Heart left ventricle (tissue), 16 donors: ENCODE data around the gene WDR6. TPM values are rescaled to one million over a fixed set of nuclear protein-coding genes. Genes with fewer than 3 reads are reported as not detected.

Experiments
- ATAC-seq, 4 donors: fragments of 200-7000 bp; cut with Tn5 transposase; one replicate each; pipeline ENCODE4 v1.9.1; 2020 to 2022; ENCODE audit warnings: moderate library complexity in 4 of 4, mild to moderate bottlenecking in 3 of 4, moderate number of reproducible peaks in 1 of 4
- DNase-seq, 5 donors: peaks; one replicate each; pipeline ENCODE4 v3.0.0-alpha.2; 2020
- H3K27ac ChIP-seq, 12 donors: fragments of 200-600 bp; sonication (generic) in 4 of 12; one replicate each; pipeline versions ENCODE4 v1.5.0 to v1.8.0; 2016 to 2022; ENCODE audit warnings: mild to moderate bottlenecking in 2 of 12
- H3K27me3 ChIP-seq, 9 donors: fragments of 200-600 bp; sonication (generic) in 2 of 9; one replicate each; pipeline versions ENCODE4 v1.5.1 to v1.8.0; 2016 to 2022; ENCODE audit warnings: mild to moderate bottlenecking in 3 of 9
- H3K36me3 ChIP-seq, 9 donors: fragments of 200-600 bp; sonication (generic) in 2 of 9; one replicate each; pipeline versions ENCODE4 v1.5.0 to v1.8.0; 2018 to 2022; ENCODE audit warnings: mild to moderate bottlenecking in 2 of 9
- H3K4me1 ChIP-seq, 12 donors: fragments of 200-600 bp; sonication (generic) in 4 of 12; one replicate each; pipeline versions ENCODE4 v1.5.0 to v1.8.0; 2016 to 2022; ENCODE audit warnings: mild to moderate bottlenecking in 3 of 12
- H3K4me3 ChIP-seq, 12 donors: fragments of 200-600 bp; sonication (generic) in 4 of 12; one replicate each; pipeline versions ENCODE4 v1.5.0 to v1.8.0; 2017 to 2022; ENCODE audit warnings: mild to moderate bottlenecking in 9 of 12, moderate library complexity in 4 of 12
- H3K9me3 ChIP-seq, 12 donors: fragments of 200-600 bp; sonication (generic) in 4 of 12; one replicate each; pipeline versions ENCODE4 v1.5.0 to v1.8.0; 2016 to 2022; ENCODE audit warnings: mild to moderate bottlenecking in 1 of 12
- CTCF ChIP-seq, 12 donors: fragments of 200-600 bp; sonication (generic) in 4 of 12; IDR thresholded peaks; one replicate each; pipeline versions ENCODE4 v1.5.0 to v1.8.0; 2018 to 2022; ENCODE audit warnings: antibody characterized with exemption in 12 of 12, mild to moderate bottlenecking in 5 of 12
- POLR2A ChIP-seq, 2 donors: fragments of 450-650 bp; IDR thresholded peaks; one replicate each; pipeline ENCODE4 v1.6.1; 2017; ENCODE audit warnings: antibody characterized with exemption in 2 of 2, mild to moderate bottlenecking in 2 of 2, moderate library complexity in 2 of 2
- WGBS, 4 donors: extraction: QIAGEN DNeasy Blood & Tissue Kit in 2 of 4; methylation state at CpG; one replicate each; pipeline versions ENCODE4 v1.1.5 to v1.1.7; 2013 to 2018; 5-methylcytosine and 5-hydroxymethylcytosine counted together
- intact Hi-C, 10 donors: fragments of 100-400 bp; cut with DNase I; formaldehyde crosslinking; loops; one replicate each; pipeline versions ENCODE4 v1.11.1 to v1.14.2; 2022
- polyA plus RNA-seq, 2 donors: library from polyadenylated mRNA; stranded (reverse); fragments of 200-250 nt; gene quantifications; one replicate each; pipeline ENCODE4 v1.2.3, GENCODE V29; 2013
- total RNA-seq, 9 donors: library from RNA; depleted of rRNA in 2 of 9; stranded (reverse); fragments of >200 nt in 2 of 9; fragmentation: NEBNext Ultra II Directional in 3 of 9; extraction: Animal tissue kit (Norgen Biotek cat#: 25700) in 3 of 9; gene quantifications; one replicate each; pipeline versions ENCODE4 v1.1.0 to v1.2.4, GENCODE V29; 2016 to 2023
- donor health status: ischemic (EF 13 %, LVEDD 7.1; RV severe dilation, severe dysfunction).
- donor health status: healthy with polysubstance abuse.
- donor health status: DM: no; HTN: yes; CAD: no.
- donor health status: DM: no; HTN: no; CAD: no.
- donor health status: ischemic (EF 25% LVEDD 6.9; RV normal size, moderate dysfunction).
- donor health status: ischemic (EF 25% LVEDD 5.7; RV mildly dilated, moderate dysfunction).
- donor health status: healthy.
- donor health status: DM: yes; HTN: yes; CAD: no.
- donor health status: ischemic (EF 35%, LVEDD 5.7; RV mildly dilated, moderate dysfunction).
- donor health status: nonischemic (EF 11% LVEDD 7.7; RV severe dilation, severe dysfunction).
- donor health status: DM: yes; HTN: yes; CAD: no.
- donor health status: PGD.
- donor health status: ischemic (EF 29% LVEDD 5.4; RV normal size, mild dysfunction).
- donor health status: nonischemic (EF 23%, LVEDD 6.1; RV moderate dilation, normal function).

The WDR6 gene
- total and polyA plus RNA-seq, 11 donors, result 56.2 to 91.2 (median 77.9) TPM

GRCh38 chr3:49019941-49020329, 12.7 kb downstream of the WDR6 start:
- ATAC-seq (no peak), DNase-seq (peak in 1 of 5 donors; percentile 18)
- peak overlapping the region in 11 of 12 donors; percentile 76 to 100 (median 95) for H3K4me3 ChIP-seq
- intact Hi-C loops, result loop anchor here in 2 of 10 donors (2.0 to 10.0 kb wide), 2 partner anchors 31 to 75 kb away; partner anchors contain the start of gene QRICH1 (in 1 of the 2)
- no peaks in the 10 kb centered on the region for H3K9me3 ChIP-seq
- H3K4me1 ChIP-seq, result peaks cover 0 to 60% (median 37%) of the 10 kb centered on the region in 12 donors
- 42 to 57% (median 53%) methylated on average over 12 of the region's 12 CpGs for WGBS, 4 donors
- no peak for TF ChIP-seq POLR2A (IDR thresholded peaks at IDR 0.05)
- no peak for TF ChIP-seq CTCF (IDR thresholded peaks at IDR 0.05)
- H3K27ac ChIP-seq, result peak overlapping the region in 9 of 12 donors; percentile 99 to 100 (median 100)
- H3K36me3 ChIP-seq, result peaks cover 0 to 42% (median 40%) of the 10 kb centered on the region in 9 donors
- H3K27me3 ChIP-seq, result no peaks in the 10 kb centered on the region

DNA sequence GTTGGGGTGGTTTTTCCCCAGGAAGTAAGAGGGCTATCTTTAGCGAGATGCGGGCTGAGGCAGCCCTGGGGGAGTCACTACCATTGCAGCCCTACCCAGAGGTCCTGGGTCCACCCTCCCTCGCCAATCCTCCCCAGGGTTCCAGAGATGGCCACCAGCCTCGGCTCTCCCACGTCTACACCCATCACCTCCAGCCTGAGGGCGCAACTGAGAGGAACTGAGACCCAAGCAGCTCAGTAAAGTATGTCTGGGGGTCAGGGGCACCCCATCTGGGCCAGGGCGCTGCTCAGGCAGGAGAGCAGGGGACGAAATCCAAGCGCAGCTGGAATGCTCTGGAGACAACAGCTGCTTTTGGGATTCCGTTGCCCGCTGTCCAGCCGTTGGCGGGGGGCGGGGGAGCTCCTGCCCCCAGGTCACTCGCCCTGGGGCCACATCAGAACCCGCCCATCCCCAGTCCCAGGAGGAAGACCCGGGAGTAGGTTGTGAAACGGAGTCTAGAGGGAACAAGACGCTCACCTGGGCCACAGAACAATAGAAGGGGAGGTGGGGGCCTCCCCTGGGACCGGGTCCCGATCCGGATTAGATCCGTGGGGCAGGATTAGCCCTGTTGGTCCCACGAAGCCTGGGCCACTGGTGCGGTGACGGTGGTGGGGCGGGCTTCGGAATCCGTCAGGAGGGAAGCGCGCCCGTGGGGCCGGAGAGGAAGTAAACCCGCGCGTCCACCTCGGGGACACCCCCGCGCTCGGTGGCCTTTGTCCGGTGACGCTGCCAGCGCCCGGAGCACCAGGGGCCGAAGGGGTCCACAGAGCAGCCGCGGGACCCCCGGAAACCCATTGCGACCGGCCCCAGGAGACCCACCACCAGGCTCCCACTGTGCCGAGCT, 13.4 kb downstream of the WDR6 start:
- TF ChIP-seq POLR2A (IDR thresholded peaks at IDR 0.05), result no peak
- TF ChIP-seq CTCF (IDR thresholded peaks at IDR 0.05), result no peak
- ATAC-seq (peak in 3 of 4 donors; percentile 0 to 21 (median 1)), DNase-seq (peak; percentile 63 to 82 (median 66))
- Histone ChIP-seq H3K9me3 (no peaks in the 10 kb centered on the region), H3K36me3 (peaks cover 0 to 42% (median 40%) of the 10 kb centered on the region in 9 donors), H3K27me3 (no peaks in the 10 kb centered on the region), H3K4me1 (peaks cover 0 to 66% (median 39%) of the 10 kb centered on the region in 12 donors), H3K4me3 (peak overlapping the region; percentile 66 to 100 (median 92)), H3K27ac (peak overlapping the region; percentile 99 to 100 (median 100))
- intact Hi-C loops, result loop anchor here in 2 of 10 donors (2.0 to 10.0 kb wide), 2 partner anchors 32 to 74 kb away; partner anchors contain the start of gene QRICH1 (in 1 of the 2)
- WGBS, 4 donors, result 2 to 3% (median 2%) methylated on average over 32 to 51 of the region's 51 CpGs

DNA sequence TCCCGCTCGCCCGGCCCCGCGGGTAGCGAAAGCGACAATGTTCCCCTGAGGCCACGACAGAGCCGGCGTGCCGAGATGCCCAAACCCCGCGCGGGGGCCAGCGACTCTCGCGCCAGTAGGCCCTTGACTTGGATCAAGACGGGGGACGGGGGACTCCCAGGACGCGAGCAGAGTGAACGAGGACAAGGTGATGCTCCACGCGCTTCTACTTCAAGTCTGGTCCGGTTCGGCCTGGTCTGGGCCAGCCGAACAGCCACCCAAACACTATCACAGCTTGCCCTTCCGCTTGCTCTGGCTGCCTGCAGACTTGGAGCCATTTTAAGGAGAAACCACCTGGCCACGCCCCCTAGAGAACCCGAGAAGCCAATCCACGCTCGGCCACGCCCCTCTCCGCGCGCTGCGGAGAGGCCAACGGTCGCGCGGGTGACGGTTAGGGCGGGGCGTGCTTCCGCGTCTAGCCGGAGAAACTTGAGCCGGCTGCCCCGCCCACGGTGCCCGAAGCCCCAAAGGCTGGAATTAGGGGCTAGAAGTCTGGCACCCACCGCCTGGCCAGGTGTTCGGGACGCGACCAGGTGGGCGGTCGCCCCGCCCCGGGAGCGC, 14.1 kb downstream of the WDR6 start:
- H3K9me3 ChIP-seq, result no peaks in the 10 kb centered on the region
- H3K4me1 ChIP-seq, result peaks cover 0 to 73% (median 42%) of the 10 kb centered on the region in 12 donors
- no peaks in the 10 kb centered on the region for H3K27me3 ChIP-seq
- H3K36me3 ChIP-seq, result peaks cover 0 to 42% (median 40%) of the 10 kb centered on the region in 9 donors
- WGBS, 4 donors, result 0% methylated on average over 27 to 60 of the region's 60 CpGs
- ATAC-seq (peak; percentile 87 to 93 (median 88)), DNase-seq (peak; percentile 99 to 100 (median 100))
- H3K27ac ChIP-seq, result peak overlapping the region; percentile 99 to 100 (median 100)
- intact Hi-C loops, result loop anchor here in 2 of 10 donors (2.0 to 10.0 kb wide), 2 partner anchors 33 to 73 kb away; partner anchors contain the start of gene QRICH1 (in 1 of the 2)
- no peak for TF ChIP-seq CTCF (IDR thresholded peaks at IDR 0.05)
- peak; percentile 98 to 99 for TF ChIP-seq POLR2A (IDR thresholded peaks at IDR 0.05)
- H3K4me3 ChIP-seq, result peak overlapping the region; percentile 76 to 100 (median 92)
